OCI-LY3 (cell line): ENCODE measurements around the gene DOCK9.

Source experiments
- H2AFZ ChIP-seq: fragments of 200-600, 300-600 bp; shearing (Covaris generic); 2 replicates; pipeline ENCODE4 v1.6.0; 2014; ENCODE audit warnings: antibody characterized with exemption, low read depth, low read length
- H3K27ac ChIP-seq: fragments of 200-600, 300-600 bp; sonication (generic); 2 replicates; pipeline ENCODE4 v1.5.1; 2014; ENCODE audit warnings: mild to moderate bottlenecking, low read length, moderate library complexity, mixed read lengths
- H3K27me3 ChIP-seq: fragments of 200-600, 300-600 bp; sonication (generic); 2 replicates; pipeline ENCODE4 v1.6.1; 2014; ENCODE audit warnings: low read depth, low read length, mixed read lengths
- H3K36me3 ChIP-seq: fragments of 200-600, 300-600 bp; sonication (generic); replicated peaks from 2 replicates; pipeline ENCODE3; 2014; ENCODE audit warnings: low read depth, low read length, mixed read lengths
- H3K4me1 ChIP-seq: fragments of 300-600, 200-600 bp; sonication (generic); 2 replicates; pipeline ENCODE4 v1.6.1; 2014; ENCODE audit warnings: low read length, mixed read lengths
- H3K4me2 ChIP-seq: fragments of 200-600, 300-600 bp; sonication (generic); 2 replicates; pipeline ENCODE4 v1.6.1; 2014; ENCODE audit warnings: low read length, mixed read lengths
- H3K4me3 ChIP-seq: fragments of 300-600, 200-600 bp; sonication (generic); 2 replicates; pipeline ENCODE4 v1.5.1; 2014; ENCODE audit warnings: antibody characterized with exemption, mild to moderate bottlenecking, low read length, moderate library complexity
- H3K79me2 ChIP-seq: fragments of 300-600, 200-600 bp; shearing (Covaris generic); 2 replicates; pipeline ENCODE4 v1.6.1; 2014; ENCODE audit warnings: mild to moderate bottlenecking, low read length, mixed read lengths
- H3K9ac ChIP-seq: fragments of 300-600, 200-600 bp; shearing (Covaris generic); 2 replicates; pipeline ENCODE4 v1.6.0; 2014; ENCODE audit warnings: mild to moderate bottlenecking, low read length, moderate library complexity
- H3K9me3 ChIP-seq: fragments of 200-600, 300-600 bp; shearing (Covaris generic); 2 replicates; pipeline ENCODE4 v1.6.1; 2014; ENCODE audit warnings: low read length, mixed read lengths; ENCODE audit not compliant: insufficient read depth
- H4K20me1 ChIP-seq: fragments of 200-600, 300-600 bp; sonication (generic); 2 replicates; pipeline ENCODE4 v1.6.1; 2016; ENCODE audit warnings: low read length, mixed read lengths; ENCODE audit not compliant: insufficient read depth
- EZH2phosphoT487 ChIP-seq: fragments of 200-600 bp; shearing (Covaris generic); IDR thresholded peaks from 2 replicates; pipeline ENCODE4 v1.6.1; 2018; ENCODE audit warnings: antibody characterized with exemption, mixed run types, low read depth
- TF ChIP-seq, protein P1 (sequence below): fragments of 200-600, 300-600 bp; sonication (generic); IDR thresholded peaks from 2 replicates; pipeline ENCODE4 v1.5.1; 2014; ENCODE audit warnings: antibody characterized with exemption, low read length, low read depth

The DOCK9 gene

GRCh38 chr13:98919566-98919965, 58.3 kb downstream of the DOCK9 start:
- no peaks in the 10 kb centered on the region for H3K79me2 ChIP-seq
- H3K27ac ChIP-seq: no peak overlapping the region
- H3K9ac ChIP-seq: no peak overlapping the region
- no peaks in the 10 kb centered on the region for H4K20me1 ChIP-seq
- H3K27me3 ChIP-seq: no peaks in the 10 kb centered on the region
- no peaks in the 10 kb centered on the region for H3K9me3 ChIP-seq
- no peak overlapping the region for H2AFZ ChIP-seq
- H3K4me3 ChIP-seq: no peak overlapping the region
- H3K36me3 ChIP-seq: no peaks in the 10 kb centered on the region
- no peak overlapping the region for H3K4me2 ChIP-seq
- H3K4me1 ChIP-seq: no peaks in the 10 kb centered on the region
- TF ChIP-seq, protein P1, sequence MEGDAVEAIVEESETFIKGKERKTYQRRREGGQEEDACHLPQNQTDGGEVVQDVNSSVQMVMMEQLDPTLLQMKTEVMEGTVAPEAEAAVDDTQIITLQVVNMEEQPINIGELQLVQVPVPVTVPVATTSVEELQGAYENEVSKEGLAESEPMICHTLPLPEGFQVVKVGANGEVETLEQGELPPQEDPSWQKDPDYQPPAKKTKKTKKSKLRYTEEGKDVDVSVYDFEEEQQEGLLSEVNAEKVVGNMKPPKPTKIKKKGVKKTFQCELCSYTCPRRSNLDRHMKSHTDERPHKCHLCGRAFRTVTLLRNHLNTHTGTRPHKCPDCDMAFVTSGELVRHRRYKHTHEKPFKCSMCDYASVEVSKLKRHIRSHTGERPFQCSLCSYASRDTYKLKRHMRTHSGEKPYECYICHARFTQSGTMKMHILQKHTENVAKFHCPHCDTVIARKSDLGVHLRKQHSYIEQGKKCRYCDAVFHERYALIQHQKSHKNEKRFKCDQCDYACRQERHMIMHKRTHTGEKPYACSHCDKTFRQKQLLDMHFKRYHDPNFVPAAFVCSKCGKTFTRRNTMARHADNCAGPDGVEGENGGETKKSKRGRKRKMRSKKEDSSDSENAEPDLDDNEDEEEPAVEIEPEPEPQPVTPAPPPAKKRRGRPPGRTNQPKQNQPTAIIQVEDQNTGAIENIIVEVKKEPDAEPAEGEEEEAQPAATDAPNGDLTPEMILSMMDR: no peak
- no peak for TF ChIP-seq EZH2phosphoT487

- H3K4me1 ChIP-seq: no peaks in the 10 kb centered on the region
Observed at GRCh38 chr13:98918771-98919170, 59.1 kb downstream of the DOCK9 start.

GRCh38 chr13:98917116-98917515, 60.7 kb downstream of the DOCK9 start:
- H3K27me3 ChIP-seq: no peaks in the 10 kb centered on the region
- no peaks in the 10 kb centered on the region for H3K9me3 ChIP-seq
- H3K79me2 ChIP-seq: no peaks in the 10 kb centered on the region
- TF ChIP-seq EZH2phosphoT487: no peak
- TF ChIP-seq, protein P1: no peak
- no peaks in the 10 kb centered on the region for H4K20me1 ChIP-seq
- H3K4me2 ChIP-seq: no peak overlapping the region
- H3K36me3 ChIP-seq: no peaks in the 10 kb centered on the region
- no peak overlapping the region for H3K27ac ChIP-seq
- H3K9ac ChIP-seq: no peak overlapping the region
- no peaks in the 10 kb centered on the region for H3K4me1 ChIP-seq
- no peak overlapping the region for H2AFZ ChIP-seq
- no peak overlapping the region for H3K4me3 ChIP-seq

More at GRCh38 chr13:98918771-98919170, 59.1 kb downstream of the DOCK9 start:
- Histone ChIP-seq H3K4me3 (no peak overlapping the region), H3K9me3 (no peaks in the 10 kb centered on the region), H3K27me3 (no peaks in the 10 kb centered on the region), H3K27ac (no peak overlapping the region), H3K79me2 (no peaks in the 10 kb centered on the region), H3K36me3 (no peaks in the 10 kb centered on the region), H2AFZ (no peak overlapping the region), H3K4me2 (no peak overlapping the region), H4K20me1 (no peaks in the 10 kb centered on the region), H3K9ac (no peak overlapping the region)
- no peak for TF ChIP-seq EZH2phosphoT487
- TF ChIP-seq, protein P1: no peak

- no peak overlapping the region for H2AFZ ChIP-seq
- H3K4me3 ChIP-seq: no peak overlapping the region
- no peaks in the 10 kb centered on the region for H3K4me1 ChIP-seq
- no peaks in the 10 kb centered on the region for H3K9me3 ChIP-seq
- no peak overlapping the region for H3K27ac ChIP-seq
- no peaks in the 10 kb centered on the region for H3K36me3 ChIP-seq
- no peak overlapping the region for H3K4me2 ChIP-seq
- no peaks in the 10 kb centered on the region for H4K20me1 ChIP-seq
- H3K27me3 ChIP-seq: no peaks in the 10 kb centered on the region
- H3K79me2 ChIP-seq: no peaks in the 10 kb centered on the region
- no peak overlapping the region for H3K9ac ChIP-seq
- TF ChIP-seq EZH2phosphoT487: no peak
- TF ChIP-seq, protein P1: no peak
Observed at GRCh38 chr13:98916403-98916802, 61.5 kb downstream of the DOCK9 start.
